PC-3 (cell line): Measurements from ENCODE around the gene PIMREG.
"Not testable (repeated sequence)": the region's sequence is repeated elsewhere in the genome, so short reads cannot be mapped to it uniquely, and the experiment has no call there.

Experiments
- EZH2 ChIP-seq: fragments of 300-600 bp; sonication (generic); IDR thresholded peaks from one replicate; pipeline ENCODE4 v1.6.1; 2017; ENCODE audit warnings: antibody characterized with exemption, mild to moderate bottlenecking, low read length; ENCODE audit not compliant: unreplicated experiment
- TF ChIP-seq, protein P1 (sequence below): fragments of 300-600 bp; sonication (generic); conservative IDR thresholded peaks from 2 replicates; pipeline ENCODE4 v1.5.1; 2017; ENCODE audit warnings: antibody characterized with exemption, low read depth, mild to moderate bottlenecking, low read length

DNA sequence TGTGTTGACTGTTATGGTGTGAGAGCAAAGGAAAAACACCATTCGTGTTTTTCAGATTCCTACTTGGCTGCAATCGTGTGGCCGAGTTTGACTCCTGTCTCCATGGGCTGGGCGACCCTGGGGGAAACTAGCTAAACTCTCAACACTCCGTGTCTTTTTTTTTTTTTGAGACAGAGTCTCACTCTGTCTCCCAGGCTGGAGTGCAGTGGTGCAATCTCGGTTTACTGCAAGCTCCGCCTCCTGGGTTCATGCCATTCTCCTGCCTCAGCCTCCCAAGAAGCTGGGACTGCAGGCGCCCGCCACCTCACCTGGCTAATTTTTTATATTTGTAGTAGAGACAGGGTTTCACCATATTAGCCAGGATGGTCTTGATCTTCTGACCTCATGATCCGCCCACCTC lies 38.5 kb downstream of the PIMREG start:
- TF ChIP-seq, protein P1, sequence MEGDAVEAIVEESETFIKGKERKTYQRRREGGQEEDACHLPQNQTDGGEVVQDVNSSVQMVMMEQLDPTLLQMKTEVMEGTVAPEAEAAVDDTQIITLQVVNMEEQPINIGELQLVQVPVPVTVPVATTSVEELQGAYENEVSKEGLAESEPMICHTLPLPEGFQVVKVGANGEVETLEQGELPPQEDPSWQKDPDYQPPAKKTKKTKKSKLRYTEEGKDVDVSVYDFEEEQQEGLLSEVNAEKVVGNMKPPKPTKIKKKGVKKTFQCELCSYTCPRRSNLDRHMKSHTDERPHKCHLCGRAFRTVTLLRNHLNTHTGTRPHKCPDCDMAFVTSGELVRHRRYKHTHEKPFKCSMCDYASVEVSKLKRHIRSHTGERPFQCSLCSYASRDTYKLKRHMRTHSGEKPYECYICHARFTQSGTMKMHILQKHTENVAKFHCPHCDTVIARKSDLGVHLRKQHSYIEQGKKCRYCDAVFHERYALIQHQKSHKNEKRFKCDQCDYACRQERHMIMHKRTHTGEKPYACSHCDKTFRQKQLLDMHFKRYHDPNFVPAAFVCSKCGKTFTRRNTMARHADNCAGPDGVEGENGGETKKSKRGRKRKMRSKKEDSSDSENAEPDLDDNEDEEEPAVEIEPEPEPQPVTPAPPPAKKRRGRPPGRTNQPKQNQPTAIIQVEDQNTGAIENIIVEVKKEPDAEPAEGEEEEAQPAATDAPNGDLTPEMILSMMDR = not testable (repeated sequence)
- TF ChIP-seq EZH2 = not testable (repeated sequence)
